Calu3 (cell line): Measurements from ENCODE around the gene ANKAR. TPM values are rescaled to one million over a fixed set of nuclear protein-coding genes. Genes with fewer than 3 reads are reported as not detected.

Experiments
- BruUV-seq: library from RNA; stranded (reverse); fragments of 400-500 nt; replicated peaks from 2 replicates; lab custom pipeline; 2021; lab: Mats Ljungman, UMichigan
- CTCF ChIA-PET: fragments of 300-600 bp; sonication (Branson Sonifier 250); formaldehyde crosslinking; loops from one replicate; lab custom pipeline; 2022; ENCODE audit warnings: antibody characterized with exemption; lab: Charles Lee
- DNase-seq: peaks from one replicate; pipeline ENCODE4 v3.0.0; 2022
- H3K27ac Mint-ChIP-seq: one replicate; pipeline ENCODE4 v1.8.0; 2022; ENCODE audit warnings: mixed read lengths; ENCODE audit not compliant: unreplicated experiment
- H3K27me3 Mint-ChIP-seq: one replicate; pipeline ENCODE4 v1.8.0; 2022; ENCODE audit warnings: mixed read lengths; ENCODE audit not compliant: unreplicated experiment
- H3K36me3 Mint-ChIP-seq: one replicate; pipeline ENCODE4 v1.8.0; 2022; ENCODE audit warnings: mild to moderate bottlenecking, moderate library complexity, mixed read lengths; ENCODE audit not compliant: insufficient read depth, unreplicated experiment
- H3K4me1 Mint-ChIP-seq: one replicate; pipeline ENCODE4 v1.8.0; 2022; ENCODE audit warnings: mild to moderate bottlenecking, low read depth, mixed read lengths; ENCODE audit not compliant: unreplicated experiment
- H3K4me3 Mint-ChIP-seq: one replicate; pipeline ENCODE4 v1.8.0; 2022; ENCODE audit warnings: mild to moderate bottlenecking, low read depth, moderate library complexity, mixed read lengths; ENCODE audit not compliant: unreplicated experiment
- H3K9me3 Mint-ChIP-seq: one replicate; pipeline ENCODE4 v1.8.0; 2022; ENCODE audit warnings: low read depth, mixed read lengths; ENCODE audit not compliant: unreplicated experiment
- intact Hi-C: fragments of 100-400 bp; cut with micrococcal nuclease; formaldehyde crosslinking; loops from one replicate; pipeline ENCODE4 v1.10.0; 2022; ENCODE audit not compliant: unreplicated experiment
- total RNA-seq: library from RNA; stranded (reverse); gene quantifications from 2 replicates; pipeline ENCODE4 v1.2.3, GENCODE V29; 2022
- TF ChIP-seq, protein P1 (sequence below): fragments of 200-600 bp; IDR thresholded peaks from one replicate; pipeline ENCODE4 v1.8.0; 2022; ENCODE audit warnings: antibody characterized with exemption; ENCODE audit not compliant: unreplicated experiment

ANKAR gene
- total RNA-seq, 1 experiment from 2014 or later = 2.1 TPM

DNA sequence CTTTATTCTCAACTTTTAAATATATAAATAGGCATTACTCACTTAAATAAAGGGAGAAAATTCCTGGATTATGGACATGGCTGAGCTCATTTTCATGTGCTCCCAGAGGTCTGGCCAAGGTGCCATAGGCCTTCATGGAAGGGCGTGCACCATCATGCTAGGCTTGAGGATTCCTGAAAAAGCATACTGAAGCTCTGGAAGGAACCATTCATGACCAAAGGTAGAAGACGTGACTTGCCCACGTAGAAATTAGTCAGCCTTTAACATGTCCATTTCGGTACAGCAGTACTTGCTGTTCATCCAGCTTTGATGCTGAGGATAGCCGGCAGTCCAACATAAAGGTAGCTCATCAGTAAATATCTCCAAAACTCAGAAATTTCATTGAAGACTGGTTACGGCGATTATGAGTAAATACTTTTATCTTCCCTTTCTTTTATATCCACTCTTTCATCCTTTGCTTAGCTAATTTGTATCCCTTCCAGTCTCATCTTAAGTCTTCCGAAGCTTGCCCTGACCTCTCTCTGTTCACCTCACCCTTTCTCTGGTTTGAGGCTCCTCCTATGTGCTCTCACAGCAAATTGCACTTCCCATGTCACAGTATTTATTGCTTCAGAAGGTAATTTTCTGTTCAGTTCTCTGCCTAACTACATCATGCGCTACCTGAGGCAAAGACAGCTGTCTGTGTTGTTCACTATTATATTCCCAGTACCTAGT, 45.5 kb upstream of the ANKAR start:
- no peak overlapping the region for H3K4me3 Mint-ChIP-seq
- DNase-seq = no peak
- TF ChIP-seq, protein P1, sequence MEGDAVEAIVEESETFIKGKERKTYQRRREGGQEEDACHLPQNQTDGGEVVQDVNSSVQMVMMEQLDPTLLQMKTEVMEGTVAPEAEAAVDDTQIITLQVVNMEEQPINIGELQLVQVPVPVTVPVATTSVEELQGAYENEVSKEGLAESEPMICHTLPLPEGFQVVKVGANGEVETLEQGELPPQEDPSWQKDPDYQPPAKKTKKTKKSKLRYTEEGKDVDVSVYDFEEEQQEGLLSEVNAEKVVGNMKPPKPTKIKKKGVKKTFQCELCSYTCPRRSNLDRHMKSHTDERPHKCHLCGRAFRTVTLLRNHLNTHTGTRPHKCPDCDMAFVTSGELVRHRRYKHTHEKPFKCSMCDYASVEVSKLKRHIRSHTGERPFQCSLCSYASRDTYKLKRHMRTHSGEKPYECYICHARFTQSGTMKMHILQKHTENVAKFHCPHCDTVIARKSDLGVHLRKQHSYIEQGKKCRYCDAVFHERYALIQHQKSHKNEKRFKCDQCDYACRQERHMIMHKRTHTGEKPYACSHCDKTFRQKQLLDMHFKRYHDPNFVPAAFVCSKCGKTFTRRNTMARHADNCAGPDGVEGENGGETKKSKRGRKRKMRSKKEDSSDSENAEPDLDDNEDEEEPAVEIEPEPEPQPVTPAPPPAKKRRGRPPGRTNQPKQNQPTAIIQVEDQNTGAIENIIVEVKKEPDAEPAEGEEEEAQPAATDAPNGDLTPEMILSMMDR = no peak
- BruUV-seq = no TSS peak
- no peaks in the 10 kb centered on the region for H3K27me3 Mint-ChIP-seq
- peaks cover 19% of the 10 kb centered on the region for H3K4me1 Mint-ChIP-seq
- CTCF ChIA-PET = interaction anchor here (0.9 to 1.4 kb wide), 3 partner anchors 9 to 54 kb away, joined by 3 to 4 read pairs (median 4); no protein-coding TSS in a partner anchor
- intact Hi-C loops = no loop called here
- no peaks in the 10 kb centered on the region for H3K9me3 Mint-ChIP-seq
- no peaks in the 10 kb centered on the region for H3K36me3 Mint-ChIP-seq
- H3K27ac Mint-ChIP-seq = no peak overlapping the region

DNA sequence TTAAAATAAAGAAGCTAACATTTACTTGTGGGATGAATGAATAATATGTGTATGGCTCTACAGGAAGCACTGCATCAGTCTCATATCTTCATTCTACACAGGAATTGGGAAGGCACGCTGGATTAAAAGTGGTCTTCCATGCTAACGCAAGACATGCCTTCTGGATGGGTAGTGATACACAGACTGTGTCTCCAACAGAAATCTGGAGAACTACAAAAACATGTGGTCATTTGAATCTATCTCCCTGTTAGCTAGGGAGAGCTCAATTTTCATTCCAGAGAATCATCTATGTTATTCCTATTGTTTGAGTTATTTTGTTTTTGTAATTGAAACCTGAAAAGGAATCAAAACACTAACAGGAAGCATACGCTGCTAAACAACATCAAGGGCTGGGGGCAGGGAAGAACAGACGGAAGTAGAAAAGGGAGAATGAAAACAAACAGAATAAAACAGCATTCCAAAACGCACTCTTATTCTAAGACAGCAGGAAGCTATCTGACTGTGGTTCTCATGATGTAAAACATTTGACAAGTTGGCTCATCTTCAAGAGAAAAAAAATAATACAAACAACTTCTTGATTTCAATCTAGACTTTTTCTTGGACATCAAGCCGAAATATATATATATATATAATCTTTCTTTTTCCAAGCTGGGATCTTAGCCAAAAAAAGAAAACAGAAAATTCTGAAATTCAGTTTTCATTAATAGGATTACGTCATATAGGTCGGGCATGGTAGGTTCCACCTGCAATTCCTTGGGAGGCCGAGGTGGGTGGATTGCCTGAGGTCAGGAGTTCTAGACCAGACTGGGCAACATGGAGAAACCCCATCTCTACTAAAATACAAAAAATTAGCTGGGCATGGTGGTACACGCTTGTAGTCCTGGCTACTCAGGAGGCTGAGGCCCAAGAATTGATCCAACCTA, 44.7 kb upstream of the ANKAR start:
- H3K36me3 Mint-ChIP-seq = no peaks in the 10 kb centered on the region
- CTCF ChIA-PET = interaction anchor here (0.9 to 1.4 kb wide), 3 partner anchors 10 to 55 kb away, joined by 3 to 4 read pairs (median 4); no protein-coding TSS in a partner anchor

GRCh38 chr2:189631849-189632248, 42.6 kb upstream of the ANKAR start:
- CTCF ChIA-PET = interaction anchor here (0.7 kb wide), 1 partner anchor 640 kb away, joined by 3 read pairs; no protein-coding TSS in a partner anchor
- no TSS peak for BruUV-seq
- Mint-ChIP-seq H3K4me1 (no peaks in the 10 kb centered on the region), H3K36me3 (no peaks in the 10 kb centered on the region), H3K9me3 (no peaks in the 10 kb centered on the region), H3K27me3 (no peaks in the 10 kb centered on the region), H3K27ac (no peak overlapping the region), H3K4me3 (no peak overlapping the region)
- TF ChIP-seq, protein P1 = no peak
- intact Hi-C loops = no loop called here
- DNase-seq = no peak

More for the DNA sequence above, 44.7 kb upstream of the ANKAR start:
- no peaks in the 10 kb centered on the region for H3K9me3 Mint-ChIP-seq
- H3K27ac Mint-ChIP-seq = no peak overlapping the region
- peaks cover 11% of the 10 kb centered on the region for H3K4me1 Mint-ChIP-seq
- intact Hi-C loops = no loop called here
- DNase-seq = no peak
- TF ChIP-seq, protein P1 = no peak
- BruUV-seq = no TSS peak
- H3K4me3 Mint-ChIP-seq = no peak overlapping the region
- H3K27me3 Mint-ChIP-seq = no peaks in the 10 kb centered on the region

DNA sequence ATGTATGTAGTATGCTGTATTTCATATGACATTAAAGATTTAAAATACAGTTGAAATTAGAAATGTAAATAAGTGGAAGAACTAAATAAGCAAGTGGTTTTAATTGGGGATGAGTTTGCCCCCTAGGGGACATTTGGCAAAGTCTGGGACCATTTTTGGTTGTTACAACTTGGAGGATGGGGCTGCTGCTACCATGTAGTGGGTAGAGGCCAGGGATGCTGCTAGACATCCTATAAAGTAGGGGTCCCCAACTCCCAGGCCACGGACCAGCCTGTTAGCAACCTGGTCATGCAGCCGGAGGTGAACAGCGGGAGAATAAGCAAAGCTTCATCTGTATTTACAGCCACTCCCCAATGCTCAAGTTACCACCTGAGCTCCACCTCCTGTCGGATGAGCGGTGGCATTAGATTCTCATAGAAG, 41.1 kb upstream of the ANKAR start:
- Mint-ChIP-seq H3K9me3 (no peaks in the 10 kb centered on the region), H3K36me3 (no peaks in the 10 kb centered on the region), H3K27ac (no peak overlapping the region), H3K4me3 (no peak overlapping the region), H3K27me3 (no peaks in the 10 kb centered on the region), H3K4me1 (peaks cover 2% of the 10 kb centered on the region)
- intact Hi-C loops = loop anchor here (1.0 kb wide), 1 partner anchor 167 kb away; no protein-coding TSS in a partner anchor
- DNase-seq = peak; percentile 29
- CTCF ChIA-PET = no interaction called here
- TF ChIP-seq, protein P1 = peak; percentile 72
- BruUV-seq = no TSS peak
